ENCODE results near the gene CREBZF. TPM values are rescaled to one million over a fixed set of nuclear protein-coding genes. Genes with fewer than 3 reads are reported as not detected.

Gene CREBZF
- total and polyA plus RNA-seq, 9 of the 15 experiments (the other 6 are each of a cell fraction or from before 2014, with no cell fraction given), result 7.2 to 70.2 (median 40.5) TPM

- TF ChIP-seq, protein P1, sequence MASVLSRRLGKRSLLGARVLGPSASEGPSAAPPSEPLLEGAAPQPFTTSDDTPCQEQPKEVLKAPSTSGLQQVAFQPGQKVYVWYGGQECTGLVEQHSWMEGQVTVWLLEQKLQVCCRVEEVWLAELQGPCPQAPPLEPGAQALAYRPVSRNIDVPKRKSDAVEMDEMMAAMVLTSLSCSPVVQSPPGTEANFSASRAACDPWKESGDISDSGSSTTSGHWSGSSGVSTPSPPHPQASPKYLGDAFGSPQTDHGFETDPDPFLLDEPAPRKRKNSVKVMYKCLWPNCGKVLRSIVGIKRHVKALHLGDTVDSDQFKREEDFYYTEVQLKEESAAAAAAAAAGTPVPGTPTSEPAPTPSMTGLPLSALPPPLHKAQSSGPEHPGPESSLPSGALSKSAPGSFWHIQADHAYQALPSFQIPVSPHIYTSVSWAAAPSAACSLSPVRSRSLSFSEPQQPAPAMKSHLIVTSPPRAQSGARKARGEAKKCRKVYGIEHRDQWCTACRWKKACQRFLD (CRISPR knock-in tag; IDR thresholded peaks at IDR 0.05), result peak; percentile 29; the same call in 1 of the 2 replicates
- no peak for TF ChIP-seq NR0B1 (IDR thresholded peaks at IDR 0.05; ENCODE audit: partially characterized antibody)
- TF ChIP-seq FOS (IDR thresholded peaks at IDR 0.05; ENCODE audit: extremely low read depth, insufficient read length), result peak; percentile 27
- TF ChIP-seq POLR2A (conservative IDR thresholded peaks at IDR 0.05), result peak; percentile 90
- no peak for TF ChIP-seq POLR2AphosphoS2 (IDR thresholded peaks at IDR 0.05; ENCODE audit: low read length)
- peak; percentile 38; the same call in 1 of the 2 replicates for TF ChIP-seq KLF13 (tag; IDR thresholded peaks at IDR 0.05; ENCODE audit: borderline replicate concordance, low read depth)
- TF ChIP-seq, protein P2, sequence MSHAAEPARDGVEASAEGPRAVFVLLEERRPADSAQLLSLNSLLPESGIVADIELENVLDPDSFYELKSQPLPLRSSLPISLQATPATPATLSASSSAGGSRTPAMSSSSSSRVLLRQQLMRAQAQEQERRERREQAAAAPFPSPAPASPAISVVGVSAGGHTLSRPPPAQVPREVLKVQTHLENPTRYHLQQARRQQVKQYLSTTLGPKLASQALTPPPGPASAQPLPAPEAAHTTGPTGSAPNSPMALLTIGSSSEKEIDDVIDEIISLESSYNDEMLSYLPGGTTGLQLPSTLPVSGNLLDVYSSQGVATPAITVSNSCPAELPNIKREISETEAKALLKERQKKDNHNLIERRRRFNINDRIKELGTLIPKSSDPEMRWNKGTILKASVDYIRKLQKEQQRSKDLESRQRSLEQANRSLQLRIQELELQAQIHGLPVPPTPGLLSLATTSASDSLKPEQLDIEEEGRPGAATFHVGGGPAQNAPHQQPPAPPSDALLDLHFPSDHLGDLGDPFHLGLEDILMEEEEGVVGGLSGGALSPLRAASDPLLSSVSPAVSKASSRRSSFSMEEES (CRISPR knock-in tag; IDR thresholded peaks at IDR 0.05), result peak; percentile 61
- no peak for TF ChIP-seq NR4A1 (CRISPR knock-in tag; IDR thresholded peaks at IDR 0.05)
- TF ChIP-seq NR4A1 (tag; IDR thresholded peaks at IDR 0.05), result no peak
- TF ChIP-seq ZNF584 (CRISPR knock-in tag; IDR thresholded peaks at IDR 0.05; ENCODE audit: low read depth), result no peak
- no peak for TF ChIP-seq ZNF77 (CRISPR knock-in tag; IDR thresholded peaks at IDR 0.05)
- peak; percentile 97 for TF ChIP-seq PKNOX1 (IDR thresholded peaks at IDR 0.05)
- no peak; the same call in 1 of the 2 replicates for TF ChIP-seq DPF2 (IDR thresholded peaks at IDR 0.05)
- TF ChIP-seq GTF2E2 (tag; IDR thresholded peaks at IDR 0.05), result peak; percentile 36; the same call in 1 of the 2 replicates
- 0 out of 2 replicates have a peak, but pooled peaks have one; percentile 23 for TF ChIP-seq NCOA1 (IDR thresholded peaks at IDR 0.05; ENCODE audit: low read depth)
- TF ChIP-seq EHMT2 (IDR thresholded peaks at IDR 0.05), result peak; percentile 47; the same call in 1 of the 2 replicates
- TF ChIP-seq, protein P3, sequence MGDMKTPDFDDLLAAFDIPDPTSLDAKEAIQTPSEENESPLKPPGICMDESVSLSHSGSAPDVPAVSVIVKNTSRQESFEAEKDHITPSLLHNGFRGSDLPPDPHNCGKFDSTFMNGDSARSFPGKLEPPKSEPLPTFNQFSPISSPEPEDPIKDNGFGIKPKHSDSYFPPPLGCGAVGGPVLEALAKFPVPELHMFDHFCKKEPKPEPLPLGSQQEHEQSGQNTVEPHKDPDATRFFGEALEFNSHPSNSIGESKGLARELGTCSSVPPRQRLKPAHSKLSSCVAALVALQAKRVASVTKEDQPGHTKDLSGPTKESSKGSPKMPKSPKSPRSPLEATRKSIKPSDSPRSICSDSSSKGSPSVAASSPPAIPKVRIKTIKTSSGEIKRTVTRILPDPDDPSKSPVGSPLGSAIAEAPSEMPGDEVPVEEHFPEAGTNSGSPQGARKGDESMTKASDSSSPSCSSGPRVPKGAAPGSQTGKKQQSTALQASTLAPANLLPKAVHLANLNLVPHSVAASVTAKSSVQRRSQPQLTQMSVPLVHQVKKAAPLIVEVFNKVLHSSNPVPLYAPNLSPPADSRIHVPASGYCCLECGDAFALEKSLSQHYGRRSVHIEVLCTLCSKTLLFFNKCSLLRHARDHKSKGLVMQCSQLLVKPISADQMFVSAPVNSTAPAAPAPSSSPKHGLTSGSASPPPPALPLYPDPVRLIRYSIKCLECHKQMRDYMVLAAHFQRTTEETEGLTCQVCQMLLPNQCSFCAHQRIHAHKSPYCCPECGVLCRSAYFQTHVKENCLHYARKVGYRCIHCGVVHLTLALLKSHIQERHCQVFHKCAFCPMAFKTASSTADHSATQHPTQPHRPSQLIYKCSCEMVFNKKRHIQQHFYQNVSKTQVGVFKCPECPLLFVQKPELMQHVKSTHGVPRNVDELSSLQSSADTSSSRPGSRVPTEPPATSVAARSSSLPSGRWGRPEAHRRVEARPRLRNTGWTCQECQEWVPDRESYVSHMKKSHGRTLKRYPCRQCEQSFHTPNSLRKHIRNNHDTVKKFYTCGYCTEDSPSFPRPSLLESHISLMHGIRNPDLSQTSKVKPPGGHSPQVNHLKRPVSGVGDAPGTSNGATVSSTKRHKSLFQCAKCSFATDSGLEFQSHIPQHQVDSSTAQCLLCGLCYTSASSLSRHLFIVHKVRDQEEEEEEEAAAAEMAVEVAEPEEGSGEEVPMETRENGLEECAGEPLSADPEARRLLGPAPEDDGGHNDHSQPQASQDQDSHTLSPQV (IDR thresholded peaks at IDR 0.05), result no peak
- no peak for TF ChIP-seq COPS2 (conservative IDR thresholded peaks at IDR 0.05)
- TF ChIP-seq DMBX1 (CRISPR knock-in tag; IDR thresholded peaks at IDR 0.05; ENCODE audit: borderline replicate concordance), result no peak
These were observed 36.7 kb downstream of the CREBZF start, which contains the start of gene TMEM126B (continued) for GRCh38 chr11:85627998-85628770.

Data from K562 (cell line).